Kidney (tissue), 14 donors: ENCODE data around the gene CAMK2G. TPM values are rescaled to one million over a fixed set of nuclear protein-coding genes. Genes with fewer than 3 reads are reported as not detected.

Experiments used
- DNase-seq, 5 donors: peaks; one replicate each; pipeline ENCODE4 v3.0.0-alpha.2; 2013 to 2020
- FAIRE-seq: peaks from 2 replicates; lab custom pipeline; 2012; peaks lifted over from hg19 to GRCh38; lab: Jason Lieb, UNC
- H3K27ac ChIP-seq, 2 donors: one replicate each; pipeline ENCODE4 v1.7.0; 2013; ENCODE audit warnings: low read depth in 2 of 2, low read length in 2 of 2, inconsistent platforms in 1 of 2
- H3K27me3 ChIP-seq: one replicate; pipeline ENCODE4 v1.7.1; 2013; ENCODE audit warnings: low read length, inconsistent platforms; ENCODE audit not compliant: control insufficient read depth, insufficient read depth
- H3K36me3 ChIP-seq, 3 donors: one replicate each; pipeline versions ENCODE4 v1.7.0 to v1.7.1; 2013; ENCODE audit warnings: low read length in 3 of 3, control low read depth in 1 of 3, inconsistent platforms in 1 of 3; ENCODE audit not compliant: insufficient read depth in 3 of 3, control insufficient read depth in 2 of 3
- H3K4me1 ChIP-seq, 3 donors: one replicate each; pipeline versions ENCODE4 v1.7.0 to v1.7.1; 2013; ENCODE audit warnings: low read length in 3 of 3, inconsistent platforms in 1 of 3, low read depth in 1 of 3; ENCODE audit not compliant: control insufficient read depth in 2 of 3, insufficient read depth in 2 of 3
- H3K4me3 ChIP-seq, 3 donors: one replicate each; pipeline versions ENCODE4 v1.7.0 to v1.8.1; 2013; ENCODE audit warnings: low read length in 3 of 3, control low read depth in 1 of 3, inconsistent platforms in 1 of 3
- H3K9ac ChIP-seq, 3 donors: one replicate each; pipeline versions ENCODE4 v1.7.0 to v1.7.1; 2013; ENCODE audit warnings: low read length in 3 of 3, control low read depth in 1 of 3, inconsistent platforms in 1 of 3
- H3K9me3 ChIP-seq, 3 donors: one replicate each; pipeline versions ENCODE4 v1.7.0 to v1.7.1; 2013; ENCODE audit warnings: low read length in 3 of 3, control low read depth in 1 of 3, inconsistent platforms in 1 of 3; ENCODE audit not compliant: control insufficient read depth in 2 of 3, insufficient read depth in 1 of 3
- intact Hi-C: fragments of 100-400 bp; cut with DNase I; formaldehyde crosslinking; loops from one replicate; pipeline ENCODE4 v1.11.1; 2022
- polyA plus RNA-seq: library from polyadenylated mRNA; stranded (reverse); fragments of 350-450 nt; fragmentation: Illumina TruSeq; extraction: RNeasy Lipid Tissue Mini Kit (QIAGEN cat#74804); gene quantifications from one replicate; pipeline ENCODE4 v1.2.3, GENCODE V29; 2014; ENCODE audit warnings: low read depth, low replicate concordance; ENCODE audit not compliant: insufficient read depth
- total RNA-seq: library from RNA; stranded (reverse); fragmentation: NEBNext Ultra II Directional; extraction: Animal tissue kit (Norgen Biotek cat#: 25700); gene quantifications from one replicate; pipeline ENCODE4 v1.2.1, GENCODE V29; 2021
- TF ChIP-seq, protein P1 (sequence below): IDR thresholded peaks from 3 replicates; pipeline ENCODE4 v1.5.1; 2012; ENCODE audit warnings: mild to moderate bottlenecking, moderate library complexity, borderline replicate concordance; ENCODE audit not compliant: insufficient read depth; ENCODE audit errors: extremely low read depth
- donor health status: control.
- donor health status: control.
- donor health status: control.
- donor health status: control.
- donor health status: control.
- donor health status: DM: yes; HTN: yes; CAD: no.
- donor health status: Normal renal cell carcinoma (clear cell type).

CAMK2G gene
- total and polyA plus RNA-seq, 2 donors from 2014 or later = 21.0 to 29.1 TPM

GRCh38 chr10:73901261-73901660 is 26.9 kb upstream of the CAMK2G start:
- FAIRE-seq (no peak), DNase-seq (no peak)
- intact Hi-C loops = no loop called here
- TF ChIP-seq, protein P1, sequence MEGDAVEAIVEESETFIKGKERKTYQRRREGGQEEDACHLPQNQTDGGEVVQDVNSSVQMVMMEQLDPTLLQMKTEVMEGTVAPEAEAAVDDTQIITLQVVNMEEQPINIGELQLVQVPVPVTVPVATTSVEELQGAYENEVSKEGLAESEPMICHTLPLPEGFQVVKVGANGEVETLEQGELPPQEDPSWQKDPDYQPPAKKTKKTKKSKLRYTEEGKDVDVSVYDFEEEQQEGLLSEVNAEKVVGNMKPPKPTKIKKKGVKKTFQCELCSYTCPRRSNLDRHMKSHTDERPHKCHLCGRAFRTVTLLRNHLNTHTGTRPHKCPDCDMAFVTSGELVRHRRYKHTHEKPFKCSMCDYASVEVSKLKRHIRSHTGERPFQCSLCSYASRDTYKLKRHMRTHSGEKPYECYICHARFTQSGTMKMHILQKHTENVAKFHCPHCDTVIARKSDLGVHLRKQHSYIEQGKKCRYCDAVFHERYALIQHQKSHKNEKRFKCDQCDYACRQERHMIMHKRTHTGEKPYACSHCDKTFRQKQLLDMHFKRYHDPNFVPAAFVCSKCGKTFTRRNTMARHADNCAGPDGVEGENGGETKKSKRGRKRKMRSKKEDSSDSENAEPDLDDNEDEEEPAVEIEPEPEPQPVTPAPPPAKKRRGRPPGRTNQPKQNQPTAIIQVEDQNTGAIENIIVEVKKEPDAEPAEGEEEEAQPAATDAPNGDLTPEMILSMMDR = no peak
- no peak overlapping the region for H3K27ac ChIP-seq
- H3K9me3 ChIP-seq = no peaks in the 10 kb centered on the region
- no peaks in the 10 kb centered on the region for H3K36me3 ChIP-seq
- H3K4me1 ChIP-seq = no peaks in the 10 kb centered on the region
- H3K9ac ChIP-seq = no peak overlapping the region
- H3K27me3 ChIP-seq = no peaks in the 10 kb centered on the region
- H3K4me3 ChIP-seq = no peak overlapping the region

GRCh38 chr10:73900064-73900463 is 25.7 kb upstream of the CAMK2G start:
- Histone ChIP-seq H3K4me3 (no peak overlapping the region), H3K36me3 (no peaks in the 10 kb centered on the region), H3K9ac (no peak overlapping the region), H3K27me3 (no peaks in the 10 kb centered on the region), H3K4me1 (no peaks in the 10 kb centered on the region), H3K27ac (no peak overlapping the region), H3K9me3 (no peaks in the 10 kb centered on the region)
- TF ChIP-seq, protein P1 = no peak
- FAIRE-seq (no peak), DNase-seq (no peak)
- intact Hi-C loops = no loop called here

- Histone ChIP-seq H3K9me3 (no peaks in the 10 kb centered on the region), H3K9ac (no peak overlapping the region), H3K27ac (no peak overlapping the region), H3K4me3 (no peak overlapping the region), H3K27me3 (no peaks in the 10 kb centered on the region), H3K36me3 (no peaks in the 10 kb centered on the region), H3K4me1 (no peaks in the 10 kb centered on the region)
- intact Hi-C loops = no loop called here
- no peak for FAIRE-seq
- DNase-seq = peak in 1 of 5 donors; percentile 25
- TF ChIP-seq, protein P1 = no peak
Observed at GRCh38 chr10:73899423-73899822, 25.1 kb upstream of the CAMK2G start.

GRCh38 chr10:73898730-73899410 is 24.5 kb upstream of the CAMK2G start:
- H3K27me3 ChIP-seq = no peaks in the 10 kb centered on the region
- H3K9me3 ChIP-seq = no peaks in the 10 kb centered on the region
- H3K4me3 ChIP-seq = no peak overlapping the region
- H3K27ac ChIP-seq = no peak overlapping the region
- intact Hi-C loops = no loop called here
- TF ChIP-seq, protein P1 = no peak
- FAIRE-seq = no peak
- no peaks in the 10 kb centered on the region for H3K4me1 ChIP-seq
- no peak overlapping the region for H3K9ac ChIP-seq
- H3K36me3 ChIP-seq = no peaks in the 10 kb centered on the region
- peak in 1 of 5 donors; percentile 32 for DNase-seq
